HG03342 (cell line): ENCODE results near the gene CANT1.

Source experiments
- ATAC-seq: cut with Tn5 transposase; IDR thresholded peaks from one replicate; pipeline ENCODE4 v1.9.1; 2021; ENCODE audit warnings: mild to moderate bottlenecking, moderate library complexity; ENCODE audit not compliant: unreplicated experiment

CANT1 gene

DNA sequence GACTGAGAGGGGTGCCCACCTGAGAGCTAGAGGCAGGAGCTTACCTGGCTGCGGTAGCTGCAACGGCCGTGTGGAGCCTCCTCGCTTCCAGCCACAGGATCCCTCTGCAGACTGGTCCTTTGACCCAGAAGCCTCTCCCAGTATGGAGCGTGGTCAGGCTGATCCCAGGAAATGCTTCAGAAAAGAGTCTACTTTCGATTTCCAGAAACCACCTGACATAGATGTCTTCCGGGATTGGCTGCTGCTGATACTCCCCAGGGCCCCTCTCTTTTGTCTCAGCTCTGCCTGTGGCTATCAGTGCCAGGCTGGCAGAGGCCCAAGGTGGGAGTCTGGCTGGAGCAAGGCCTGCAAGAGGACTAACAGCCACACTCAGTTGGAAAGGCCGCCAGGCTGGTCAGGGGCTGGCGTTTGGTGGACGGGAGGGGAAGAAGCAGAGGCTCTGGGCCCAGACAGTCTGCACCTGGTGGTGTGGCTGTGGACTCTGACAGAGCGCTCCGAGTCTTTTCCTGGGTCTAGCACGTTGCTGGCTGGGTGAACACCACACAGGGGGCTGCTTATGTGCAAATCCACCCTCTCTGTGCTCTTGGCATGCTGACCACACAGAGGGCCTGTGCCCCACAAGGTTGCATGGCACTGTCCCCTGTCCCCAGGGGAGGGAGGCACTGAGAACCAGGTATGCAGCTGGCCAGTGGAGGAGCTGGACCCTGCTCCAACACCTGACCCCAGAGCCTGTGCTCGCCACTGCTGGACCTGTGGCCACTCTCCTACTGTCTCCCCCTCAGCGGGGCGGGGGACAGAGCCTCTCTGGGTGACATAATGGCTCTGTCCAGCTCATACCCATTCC is 29.6 kb downstream of the CANT1 start, which contains the start of gene LGALS3BP:
Gene LGALS3BP, minus strand, starts transcription at position 144 of the 844 bp plus-strand sequence. CDS start 2,732 bp downstream, outside the sequence.
- no peak for ATAC-seq

DNA sequence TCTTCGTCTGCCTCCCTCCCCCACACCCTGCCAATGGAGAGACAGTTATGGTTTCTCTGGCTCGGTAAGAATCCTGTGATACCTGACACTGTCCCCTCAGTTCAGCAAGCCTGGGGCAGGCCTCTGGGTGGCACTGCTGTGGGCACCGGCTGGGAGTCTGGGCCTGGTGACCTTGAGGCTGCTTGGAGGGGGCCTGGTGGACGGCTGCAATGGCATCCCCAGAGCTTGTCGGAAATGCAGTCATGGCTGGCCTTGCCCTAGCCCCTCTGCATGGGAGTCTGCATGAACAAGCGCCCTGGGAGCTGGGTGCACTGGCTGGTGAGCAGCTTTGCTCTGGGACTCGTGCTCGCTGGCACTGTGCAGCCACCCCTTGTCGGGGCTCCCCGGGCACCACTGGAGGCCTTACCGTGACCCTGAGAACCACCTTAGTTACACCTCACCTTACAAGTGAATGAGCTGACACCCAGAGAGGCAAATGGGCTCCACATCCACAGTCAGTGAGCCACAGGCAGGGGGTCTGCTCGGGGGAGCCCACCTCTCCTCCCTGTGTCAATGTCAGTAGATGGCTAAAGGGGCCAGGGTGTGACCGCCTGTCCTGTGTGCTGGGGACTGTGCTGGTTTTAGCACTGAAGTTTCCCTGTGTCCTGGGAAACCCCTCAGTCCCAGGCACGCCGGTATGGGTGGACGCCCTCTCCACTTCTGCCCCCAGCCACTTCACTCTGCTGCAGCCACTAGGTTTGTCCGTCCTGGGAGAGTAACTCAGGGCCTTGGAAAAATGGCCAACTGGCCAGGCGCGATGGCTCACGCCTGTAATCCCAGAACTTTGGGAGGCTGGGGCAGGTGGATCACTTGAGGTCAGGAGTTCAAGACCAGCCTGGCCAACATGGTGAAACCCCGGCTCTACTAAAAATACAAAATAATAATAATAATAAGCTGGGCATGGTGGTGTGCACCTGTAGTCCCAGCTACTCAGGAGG is 31.3 kb downstream of the CANT1 start:
- no peak for ATAC-seq

DNA sequence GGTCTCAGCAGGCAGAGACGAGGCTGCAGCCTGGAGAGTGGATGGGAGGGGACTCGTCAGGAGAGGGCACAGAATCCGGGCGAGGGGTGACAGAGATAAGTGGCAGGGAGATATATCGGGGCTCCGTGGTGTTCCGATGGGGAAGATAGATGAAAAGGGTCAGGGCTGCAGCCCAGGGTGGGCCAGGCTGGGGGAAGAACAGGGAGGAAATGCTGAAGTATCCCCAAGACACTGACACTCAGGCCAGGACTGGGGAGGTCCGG is 32.0 kb downstream of the CANT1 start:
- ATAC-seq: no peak

DNA sequence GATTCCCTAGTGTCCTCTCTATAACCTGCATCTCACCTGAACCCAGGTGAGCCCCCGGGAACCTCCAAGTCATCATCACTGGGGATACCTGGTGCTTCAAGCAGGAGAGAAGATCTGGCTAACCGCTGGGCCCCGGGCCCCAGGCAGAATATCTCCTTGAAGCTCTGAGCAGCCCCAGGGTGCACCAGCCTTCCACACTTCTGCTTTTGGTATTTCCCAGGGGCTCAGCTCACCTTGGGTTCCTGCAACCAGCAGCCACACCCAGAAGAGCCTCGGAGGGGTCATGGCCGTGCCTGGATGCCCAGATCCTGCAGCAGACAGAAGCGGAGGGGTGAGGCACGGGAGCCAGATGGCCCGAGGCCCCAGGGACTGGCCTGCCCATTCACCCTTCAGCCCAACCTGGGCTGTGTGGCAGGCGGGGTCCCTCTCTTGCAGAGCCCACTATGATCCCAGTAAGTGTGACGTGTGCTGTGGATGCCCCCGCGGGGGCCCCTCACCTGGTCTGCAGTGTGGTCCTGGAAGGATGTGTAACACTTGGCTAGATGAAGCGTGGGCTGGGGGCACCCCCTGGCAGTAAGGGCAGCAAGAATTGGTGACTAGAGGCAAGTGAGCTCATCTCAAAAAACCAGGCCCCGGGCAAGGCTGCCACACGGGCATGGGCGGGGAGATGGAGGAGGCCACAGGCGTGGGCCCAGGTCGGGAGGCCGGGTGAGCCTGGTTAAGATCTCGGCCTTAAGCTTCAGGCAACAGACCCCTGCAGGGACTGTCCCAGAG is 32.5 kb downstream of the CANT1 start:
- ATAC-seq: no peak

DNA sequence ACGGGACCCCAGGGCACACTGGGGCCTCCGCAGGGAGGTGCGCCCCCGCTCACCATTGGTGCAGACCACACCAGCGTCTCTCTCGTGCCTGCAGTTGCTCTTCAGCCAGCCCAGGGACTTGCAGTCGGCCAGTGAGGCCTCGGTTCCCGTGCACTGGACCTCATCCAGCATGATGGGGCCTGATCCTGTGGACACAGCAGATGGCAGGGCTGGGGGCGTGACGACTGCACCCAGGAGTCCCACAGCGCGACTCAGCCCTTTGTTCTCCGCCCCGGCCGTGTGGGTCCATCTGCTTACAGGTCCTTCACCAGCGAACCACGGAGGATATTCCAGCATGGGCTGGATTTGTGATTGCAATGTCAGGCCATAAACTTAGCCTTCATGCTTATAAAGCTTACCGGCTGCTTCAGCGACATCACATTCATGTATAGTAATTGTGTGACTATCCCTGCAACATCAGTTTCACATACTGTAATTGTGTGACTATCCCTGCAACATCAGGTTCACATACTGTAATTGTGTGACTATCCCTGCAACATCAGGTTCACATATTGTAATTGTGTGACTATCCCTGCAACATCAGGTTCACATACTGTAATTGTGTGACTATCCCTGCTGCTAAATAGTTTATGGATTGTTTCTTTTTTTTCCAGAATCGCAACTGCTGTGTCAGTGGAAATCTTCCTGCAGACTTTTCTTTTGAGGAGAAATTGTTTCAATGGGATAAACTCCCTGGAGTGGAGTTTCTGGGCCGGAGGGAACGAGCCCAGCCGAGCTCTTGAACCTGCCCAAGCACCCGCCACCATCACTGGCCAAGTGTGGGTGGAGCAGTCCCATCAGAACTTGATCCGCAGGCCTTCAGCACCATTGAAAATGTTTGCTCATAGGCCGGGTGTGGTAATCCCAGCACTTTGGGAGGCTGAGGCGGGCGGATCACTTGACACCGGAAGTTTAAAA is 34.7 kb downstream of the CANT1 start:
- ATAC-seq: no peak

DNA sequence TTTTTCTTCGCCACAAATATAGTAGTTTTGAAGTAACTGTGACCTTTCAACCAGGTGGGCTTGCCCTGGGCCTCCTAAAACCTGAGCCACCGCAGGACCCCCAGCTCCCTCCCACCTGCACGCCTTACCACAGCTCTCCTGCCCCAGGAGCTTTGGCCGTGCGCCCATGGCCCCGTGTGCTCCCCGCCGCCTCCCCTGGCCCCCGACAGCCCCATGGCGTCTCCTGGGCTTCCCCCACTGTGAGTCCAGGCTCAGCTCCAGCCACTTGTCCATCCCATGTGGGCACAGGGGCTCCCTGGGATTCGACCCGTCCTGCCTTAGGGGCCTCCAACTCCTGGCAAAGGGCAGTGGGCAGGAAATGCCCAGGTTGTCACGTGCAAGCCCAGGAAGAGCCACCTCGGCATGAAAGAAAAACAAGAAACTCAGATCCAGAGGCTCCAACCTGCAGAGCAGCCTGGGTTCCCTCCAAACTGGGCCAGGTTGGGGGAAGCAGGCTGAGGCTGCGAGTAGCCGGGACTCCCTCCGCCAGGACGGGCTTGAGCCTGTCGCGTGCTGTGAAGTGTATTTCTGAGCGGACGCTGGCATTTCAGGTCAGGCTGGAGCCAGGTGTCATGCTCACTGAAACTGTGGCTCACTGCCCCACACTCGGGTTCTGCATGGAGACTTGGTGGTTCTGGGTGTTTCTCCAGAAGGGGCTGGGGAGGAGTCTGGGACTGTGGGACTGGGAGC is 35.6 kb downstream of the CANT1 start:
- no peak for ATAC-seq

DNA sequence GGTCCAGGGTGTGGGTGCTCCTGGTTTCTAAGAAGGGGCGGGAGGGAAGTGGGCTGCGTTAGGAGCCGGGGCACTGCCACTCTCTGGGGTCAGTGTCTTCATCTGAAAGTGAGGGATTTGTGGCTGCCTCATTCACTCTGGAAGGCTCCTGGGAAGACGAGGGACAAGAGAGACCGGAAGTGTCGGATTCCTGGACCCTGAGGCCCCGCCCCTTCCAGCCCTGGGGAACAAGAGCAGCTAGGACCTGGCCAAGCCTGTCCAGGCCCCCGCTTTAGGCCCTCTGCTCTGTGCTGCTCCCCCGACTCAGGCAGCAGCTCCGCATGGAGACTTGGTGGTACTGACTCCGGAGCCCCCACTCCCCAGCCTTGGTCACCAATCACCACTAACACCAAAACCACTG is 36.4 kb downstream of the CANT1 start:
- no peak for ATAC-seq

DNA sequence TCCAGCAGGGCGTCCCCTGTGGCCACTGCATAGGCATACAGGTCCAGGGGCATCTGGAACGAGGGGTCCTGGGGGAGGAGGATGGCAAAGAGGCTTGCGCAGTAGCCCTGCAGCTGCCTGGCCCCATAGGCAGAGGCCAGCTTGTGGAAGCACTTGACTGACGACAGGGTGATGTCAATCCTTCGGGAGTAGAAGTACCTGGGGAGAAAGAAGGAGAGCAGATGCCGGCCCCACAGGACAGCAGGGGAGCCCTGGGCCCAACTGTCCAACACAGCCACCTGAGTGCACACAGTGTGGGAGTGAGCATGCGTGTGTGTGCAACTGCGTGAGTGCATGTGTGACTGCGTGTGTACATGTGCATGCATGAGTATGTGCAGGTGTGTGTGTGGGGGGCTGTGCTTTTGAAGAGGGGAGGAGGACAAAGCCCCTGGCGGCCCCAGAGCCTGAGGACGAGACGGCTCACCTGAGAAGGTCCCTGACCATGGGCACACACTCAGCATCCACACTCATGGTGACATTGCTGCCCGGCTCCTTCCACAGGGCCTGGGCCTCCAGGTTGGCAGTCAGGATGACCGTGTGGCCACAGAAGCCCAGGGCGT is 37.0 kb downstream of the CANT1 start:
- ATAC-seq: no peak

DNA sequence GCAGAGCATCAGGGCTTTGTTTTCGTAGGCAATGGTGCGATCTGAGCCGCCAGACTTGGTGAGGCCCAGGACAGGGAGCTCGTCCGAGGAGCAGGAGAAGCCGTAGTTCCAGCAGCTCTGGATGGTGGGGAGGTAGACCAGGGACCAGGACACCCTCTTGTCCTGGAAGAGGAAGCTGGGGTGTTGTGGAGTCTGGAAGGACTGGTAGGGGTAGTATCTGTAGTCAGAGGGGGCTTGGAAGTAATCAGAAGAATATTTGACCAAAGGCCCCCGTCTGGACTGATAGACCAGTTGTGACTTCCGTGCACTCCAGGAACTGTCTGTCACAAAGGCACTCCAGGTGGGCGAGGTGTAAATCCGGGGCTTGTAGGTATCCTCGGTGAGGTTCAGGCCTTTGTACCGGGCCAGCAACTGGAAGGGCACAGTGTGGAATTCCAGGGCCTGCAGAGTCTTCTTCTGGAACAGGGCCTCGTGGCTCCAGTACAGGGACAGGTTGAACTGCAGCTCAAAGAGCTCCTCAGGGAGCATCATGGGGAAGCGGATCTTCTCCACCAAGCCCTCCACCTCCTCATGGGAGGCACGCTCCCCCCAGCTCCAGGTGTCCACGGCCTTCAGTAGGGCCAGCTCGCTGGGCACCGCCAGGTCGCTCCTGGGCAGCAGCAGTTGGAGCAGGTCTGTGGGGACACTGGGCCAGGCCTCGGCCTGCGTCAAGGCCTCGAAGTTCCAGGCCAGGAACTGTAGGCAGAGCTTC is 37.6 kb downstream of the CANT1 start:
- no peak for ATAC-seq

DNA sequence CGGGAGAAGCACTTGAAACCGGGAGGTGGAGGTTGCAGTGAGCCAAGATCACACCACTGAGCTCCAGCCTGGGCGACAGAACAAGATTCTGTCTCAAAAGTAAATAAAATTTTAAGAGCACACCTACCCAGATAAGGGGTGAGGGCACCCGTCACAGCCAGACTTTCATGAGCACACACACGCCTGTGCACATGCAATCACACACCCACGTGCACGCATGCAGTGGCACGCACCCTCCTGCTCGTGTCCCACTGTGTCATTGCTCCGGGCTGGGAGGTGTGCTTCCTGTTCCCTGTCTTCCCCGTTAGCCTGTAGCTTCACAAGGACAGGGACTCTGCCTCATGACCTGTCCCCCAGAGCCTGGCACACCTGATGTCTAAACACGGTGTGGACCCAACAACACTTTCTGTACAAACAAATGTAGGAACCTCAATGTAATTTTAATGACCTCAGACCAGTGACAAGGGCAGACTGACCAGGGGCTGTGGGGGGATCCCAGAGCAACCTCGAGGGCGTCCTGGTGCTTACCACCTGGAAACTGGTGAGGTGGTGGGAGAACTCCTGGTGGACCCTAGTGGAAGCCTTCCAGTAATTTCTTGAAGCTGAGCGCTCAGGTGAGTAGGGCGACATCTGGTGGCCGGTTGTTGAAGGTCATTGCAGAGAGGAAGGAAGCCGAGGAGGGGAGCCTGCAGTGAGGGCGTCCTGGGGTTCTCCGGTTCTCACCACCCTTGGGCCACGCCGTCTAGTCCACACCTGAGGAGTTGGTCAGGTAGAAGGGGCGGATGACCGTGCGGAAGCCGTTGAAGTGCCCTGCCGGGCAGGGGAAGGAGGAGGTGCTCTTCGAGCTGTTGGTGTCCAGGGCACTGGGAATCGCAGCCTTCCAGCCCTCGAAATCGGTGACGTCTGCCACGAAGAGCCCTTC is 38.5 kb downstream of the CANT1 start:
- no peak for ATAC-seq

DNA sequence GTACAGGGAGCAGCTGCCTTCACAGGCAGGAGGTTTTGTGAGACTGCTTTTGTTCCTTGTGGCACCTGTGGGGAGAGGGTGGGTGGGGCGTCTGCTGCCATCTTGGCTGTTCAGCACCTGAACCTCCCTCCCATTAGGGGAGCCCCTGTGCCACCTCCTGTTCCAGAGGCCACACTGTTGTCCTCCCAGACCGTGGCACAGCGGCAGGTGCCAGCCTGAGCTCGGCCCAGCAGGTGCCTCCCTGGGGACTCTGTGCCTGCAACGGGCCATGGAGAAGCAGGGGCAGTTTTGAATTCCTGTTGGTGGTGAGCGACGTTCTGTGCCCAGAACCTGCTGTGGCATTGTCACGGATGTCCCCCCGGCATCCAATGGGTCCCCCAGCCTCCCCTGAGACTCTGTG is 39.7 kb downstream of the CANT1 start:
- no peak for ATAC-seq

DNA sequence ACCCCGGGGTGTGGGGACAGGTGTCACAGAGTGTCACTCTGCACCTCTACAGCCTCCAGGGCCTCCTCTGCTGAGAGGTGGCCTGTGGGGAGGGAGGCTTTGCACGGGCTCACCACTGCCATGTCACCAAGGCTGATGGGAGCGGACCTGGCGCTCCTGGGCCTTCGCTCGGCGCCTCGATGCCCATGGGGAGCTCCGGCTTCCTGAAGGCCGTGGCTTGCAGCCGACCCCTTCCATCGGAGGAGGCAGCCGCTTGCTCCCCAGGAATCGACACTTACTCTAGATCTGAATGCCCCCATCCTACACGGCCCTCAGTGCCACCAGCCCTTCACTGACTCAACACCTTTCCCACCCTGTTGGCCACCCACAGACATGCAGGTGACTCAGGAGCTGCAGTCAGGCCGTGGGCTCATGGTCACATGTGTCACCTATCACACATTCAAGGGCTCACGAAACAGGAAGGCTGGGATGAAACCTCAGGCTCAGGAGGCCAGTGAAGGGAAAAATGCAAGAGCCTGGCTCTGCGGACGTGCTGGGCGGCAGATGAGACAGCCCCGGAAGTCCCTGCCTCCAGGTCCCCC is 41.7 kb downstream of the CANT1 start:
- no peak for ATAC-seq

DNA sequence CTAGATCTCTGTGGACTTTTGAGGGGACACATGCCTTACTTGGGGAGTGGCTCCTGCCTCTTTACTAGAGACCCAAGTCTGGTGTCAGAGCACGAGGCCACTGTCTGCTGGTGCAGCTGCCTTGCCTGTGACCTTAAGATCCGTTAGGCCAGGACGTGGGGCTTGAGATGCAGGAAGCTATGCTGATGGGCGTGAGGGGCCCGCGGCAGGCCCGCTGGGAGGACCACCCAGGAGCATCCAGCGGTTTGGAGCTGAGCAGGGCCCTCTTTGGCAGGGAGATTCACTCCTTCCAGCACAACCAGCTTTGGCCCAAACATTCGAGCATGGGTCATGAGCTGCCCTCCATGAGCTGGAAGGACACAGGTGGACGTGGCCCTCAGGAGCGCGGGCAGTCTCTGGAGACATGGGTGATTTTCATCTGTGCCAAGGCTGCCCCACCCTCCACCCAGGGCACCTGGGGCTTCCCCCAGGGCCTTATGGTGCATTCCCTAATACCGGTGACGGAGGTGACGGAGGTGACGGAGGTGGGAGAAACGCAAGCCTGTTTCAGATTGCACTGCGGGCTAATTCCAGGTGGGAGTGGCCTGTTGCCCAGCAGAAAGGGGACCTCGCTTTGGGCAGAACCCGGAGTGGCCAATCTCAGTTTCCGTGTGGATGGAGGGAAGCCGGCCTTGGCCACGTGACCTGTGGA is 42.5 kb downstream of the CANT1 start:
- ATAC-seq: no peak

DNA sequence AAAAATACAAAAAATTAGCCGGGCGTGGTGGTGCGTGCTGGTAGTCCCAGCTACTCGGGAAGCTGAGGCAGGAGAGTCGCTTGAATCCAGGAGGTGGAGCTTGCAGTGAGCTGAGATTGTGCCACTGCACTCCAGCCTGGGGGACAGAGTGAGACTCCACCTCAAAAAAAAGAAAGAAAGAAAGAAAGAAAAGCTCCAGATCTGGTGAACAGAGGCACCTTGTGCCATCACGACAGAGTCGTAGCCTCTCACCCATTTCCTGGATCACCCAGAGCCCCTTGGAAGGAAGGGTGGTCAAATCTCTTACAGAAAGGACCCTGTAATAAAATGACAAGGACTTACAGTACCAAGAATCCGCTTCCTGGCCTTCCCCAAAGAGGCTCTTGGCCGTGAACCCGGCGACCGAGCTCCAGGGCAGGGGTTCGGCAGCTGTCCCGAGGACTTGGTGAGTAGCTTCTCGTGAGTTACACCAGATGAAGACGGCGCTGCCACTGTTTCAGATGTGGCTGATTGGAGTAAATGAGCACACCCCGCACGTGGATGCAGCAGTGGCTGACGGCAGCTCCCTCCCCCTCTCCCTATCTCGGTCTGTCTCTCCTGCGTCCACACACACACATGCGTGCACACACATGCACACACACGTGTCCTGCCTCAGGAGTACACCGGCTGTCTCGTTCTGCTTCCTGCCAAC is 43.3 kb downstream of the CANT1 start:
- ATAC-seq: no peak

DNA sequence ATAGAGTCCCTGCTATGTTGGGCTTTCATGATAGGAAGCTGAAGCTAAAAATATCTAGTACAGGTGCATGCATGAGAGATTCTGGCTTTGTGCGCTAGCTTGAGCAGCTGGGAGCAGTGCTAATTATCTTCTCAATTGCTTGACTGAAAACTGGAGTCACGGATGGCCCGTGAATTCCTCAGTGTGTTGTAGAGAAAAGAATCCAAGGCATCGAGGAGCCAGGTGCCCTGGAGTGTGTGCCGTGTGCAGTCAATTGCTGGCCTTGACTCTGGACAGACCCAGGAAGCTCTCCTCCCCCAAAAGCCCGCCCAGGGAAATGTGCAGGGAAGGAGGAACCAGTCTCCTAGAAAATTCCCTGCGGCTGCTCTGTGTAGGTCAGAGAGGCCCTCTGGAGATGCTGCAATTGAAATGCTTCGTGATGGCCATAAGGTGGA is 44.1 kb downstream of the CANT1 start:
- no peak for ATAC-seq

DNA sequence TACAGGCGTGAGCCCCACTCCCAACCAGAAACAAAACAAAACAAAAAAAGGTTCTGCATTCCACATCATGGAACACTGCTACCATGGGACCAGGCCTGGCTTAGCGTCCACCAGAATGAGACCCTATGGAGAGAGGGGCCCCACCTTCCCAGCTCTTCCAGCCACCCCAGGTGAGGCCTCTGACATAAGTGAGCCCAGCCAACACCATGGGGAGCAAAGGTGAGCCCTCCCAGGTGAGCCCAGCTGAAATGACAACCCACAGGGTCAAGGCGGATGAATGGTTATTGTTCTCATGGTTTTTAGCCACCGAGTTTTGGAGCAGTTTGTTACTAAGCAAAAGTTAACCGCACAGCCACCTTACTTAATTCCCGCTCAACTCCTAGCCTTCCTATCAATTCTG is 46.2 kb downstream of the CANT1 start:
- no peak for ATAC-seq
